Measurements from ENCODE around the gene TSR3.

GRCh38 chr16:1308977-1309885, 42.4 kb downstream of the TSR3 start, which contains the start of gene UBE2I:
- TF ChIP-seq CTCF (IDR thresholded peaks at IDR 0.05): no peak
- TF ChIP-seq POLR2A (IDR thresholded peaks at IDR 0.05): peak in 1 of 2 donors; percentile 67

Data from thyroid gland (tissue), 4 donors.